ENCODE data around the gene LCMT1.

DNA sequence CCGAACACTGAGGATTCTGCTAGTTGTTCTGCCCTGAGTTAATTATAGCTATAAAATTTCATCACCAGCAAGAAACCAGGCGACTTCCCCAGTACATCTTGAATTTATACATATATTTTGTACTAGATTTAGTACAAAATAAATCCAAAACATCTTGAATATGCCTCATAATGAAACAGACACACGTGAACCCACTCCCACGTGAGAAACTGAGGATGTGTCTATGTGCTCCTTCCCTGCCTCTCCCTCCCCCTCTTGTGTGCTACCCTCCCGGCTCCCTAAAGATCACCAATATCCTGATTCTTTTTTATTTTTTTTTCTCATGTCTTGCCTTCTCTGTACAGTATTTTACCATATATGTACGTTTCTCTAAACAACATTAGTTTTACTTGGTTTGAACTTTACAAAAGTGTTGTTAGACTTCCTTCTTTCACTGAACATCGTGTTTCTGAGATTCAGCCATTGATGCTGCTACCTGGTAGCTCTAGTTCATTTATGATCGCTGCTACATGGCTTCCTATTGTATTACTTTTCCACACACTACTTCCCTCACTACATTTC, 1.1 kb upstream of the LCMT1 start:
- TF ChIP-seq POLR2A (IDR thresholded peaks at IDR 0.05), result no peak
- TF ChIP-seq, protein P1, sequence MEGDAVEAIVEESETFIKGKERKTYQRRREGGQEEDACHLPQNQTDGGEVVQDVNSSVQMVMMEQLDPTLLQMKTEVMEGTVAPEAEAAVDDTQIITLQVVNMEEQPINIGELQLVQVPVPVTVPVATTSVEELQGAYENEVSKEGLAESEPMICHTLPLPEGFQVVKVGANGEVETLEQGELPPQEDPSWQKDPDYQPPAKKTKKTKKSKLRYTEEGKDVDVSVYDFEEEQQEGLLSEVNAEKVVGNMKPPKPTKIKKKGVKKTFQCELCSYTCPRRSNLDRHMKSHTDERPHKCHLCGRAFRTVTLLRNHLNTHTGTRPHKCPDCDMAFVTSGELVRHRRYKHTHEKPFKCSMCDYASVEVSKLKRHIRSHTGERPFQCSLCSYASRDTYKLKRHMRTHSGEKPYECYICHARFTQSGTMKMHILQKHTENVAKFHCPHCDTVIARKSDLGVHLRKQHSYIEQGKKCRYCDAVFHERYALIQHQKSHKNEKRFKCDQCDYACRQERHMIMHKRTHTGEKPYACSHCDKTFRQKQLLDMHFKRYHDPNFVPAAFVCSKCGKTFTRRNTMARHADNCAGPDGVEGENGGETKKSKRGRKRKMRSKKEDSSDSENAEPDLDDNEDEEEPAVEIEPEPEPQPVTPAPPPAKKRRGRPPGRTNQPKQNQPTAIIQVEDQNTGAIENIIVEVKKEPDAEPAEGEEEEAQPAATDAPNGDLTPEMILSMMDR (IDR thresholded peaks at IDR 0.05), result no peak

All from ovary (tissue), 3 donors.